WTC11 (cell line): ENCODE data around the gene CEP152. TPM values are rescaled to one million over a fixed set of nuclear protein-coding genes. Genes with fewer than 3 reads are reported as not detected.

Source experiments
- ATAC-seq: fragments of 200-7000 bp; cut with Tn5 transposase; 2 replicates; pipeline ENCODE4 v1.10.0; 2021; ENCODE audit warnings: mild to moderate bottlenecking, moderate library complexity
- CTCF ChIA-PET: fragments of 300-600 bp; sonication (Branson Sonifier 250); formaldehyde crosslinking; loops from one replicate; lab custom pipeline; 2021; ENCODE audit warnings: antibody characterized with exemption; lab: Charles Lee
- POLR2A ChIA-PET: fragments of 350-600 bp; sonication (Branson Sonifier 250); formaldehyde crosslinking; loops from one replicate; lab custom pipeline; 2021; ENCODE audit warnings: antibody characterized with exemption; lab: Charles Lee
- DNase-seq: peaks from one replicate; pipeline ENCODE4 v3.0.0; 2021; ENCODE audit warnings: low spot score
- H3K27ac Mint-ChIP-seq: 2 replicates; pipeline ENCODE4 v1.8.0; 2021; ENCODE audit warnings: mixed read lengths
- H3K27me3 Mint-ChIP-seq: 2 replicates; pipeline ENCODE4 v1.8.0; 2021; ENCODE audit warnings: low read depth, mild to moderate bottlenecking, moderate library complexity, mixed read lengths
- H3K36me3 Mint-ChIP-seq: 2 replicates; pipeline ENCODE4 v1.8.0; 2021; ENCODE audit warnings: mixed read lengths
- H3K4me1 Mint-ChIP-seq: 2 replicates; pipeline ENCODE4 v1.8.0; 2022; ENCODE audit warnings: mixed read lengths
- H3K4me3 Mint-ChIP-seq: 2 replicates; pipeline ENCODE4 v1.8.0; 2021; ENCODE audit warnings: mild to moderate bottlenecking, moderate library complexity, mixed read lengths
- H3K9me3 Mint-ChIP-seq: 2 replicates; pipeline ENCODE4 v1.8.0; 2021; ENCODE audit warnings: mixed read lengths
- CBFB ChIP-seq: sonication (generic); formaldehyde crosslinking; IDR thresholded peaks from 2 replicates; pipeline ENCODE4 v1.8.1; 2022; ENCODE audit warnings: mild to moderate bottlenecking, low read depth, missing genetic modification reagents
- CDX4 ChIP-seq: fragments of 250-450 bp; sonication (Bioruptor Pico); IDR thresholded peaks from 2 replicates; pipeline ENCODE4 v1.9.0; 2021; ENCODE audit warnings: moderate library complexity, mild to moderate bottlenecking, inconsistent platforms, borderline replicate concordance
- CREM ChIP-seq: sonication (generic); formaldehyde crosslinking; IDR thresholded peaks from 2 replicates; pipeline ENCODE4 v1.8.1; 2022; ENCODE audit warnings: mild to moderate bottlenecking, missing genetic modification reagents, moderate library complexity
- E2F5 ChIP-seq: sonication (generic); formaldehyde crosslinking; IDR thresholded peaks from 2 replicates; pipeline ENCODE4 v1.8.1; 2022; ENCODE audit warnings: mild to moderate bottlenecking, moderate library complexity, missing genetic modification reagents
- MXD4 ChIP-seq: fragments of 250-450 bp; sonication (Bioruptor Pico); IDR thresholded peaks from 2 replicates; pipeline ENCODE4 v1.8.0; 2021; ENCODE audit warnings: mild to moderate bottlenecking, moderate library complexity, borderline replicate concordance
- MYBL2 ChIP-seq: sonication (generic); formaldehyde crosslinking; IDR thresholded peaks from 2 replicates; pipeline ENCODE4 v1.8.1; 2023; ENCODE audit warnings: mild to moderate bottlenecking, moderate library complexity, missing genetic modification reagents
- NR2C2 ChIP-seq: sonication (generic); formaldehyde crosslinking; IDR thresholded peaks from 2 replicates; pipeline ENCODE4 v1.8.0; 2022; ENCODE audit warnings: mild to moderate bottlenecking, missing genetic modification reagents
- SMAD4 ChIP-seq: sonication (generic); formaldehyde crosslinking; IDR thresholded peaks from 2 replicates; pipeline ENCODE4 v1.8.0; 2022; ENCODE audit warnings: mild to moderate bottlenecking, missing genetic modification reagents
- STAT6 ChIP-seq: sonication (generic); formaldehyde crosslinking; conservative IDR thresholded peaks from 2 replicates; pipeline ENCODE4 v1.8.1; 2023; ENCODE audit warnings: mild to moderate bottlenecking, low read depth, missing genetic modification reagents, moderate library complexity
- USF1 ChIP-seq: sonication (generic); formaldehyde crosslinking; IDR thresholded peaks from 2 replicates; pipeline ENCODE4 v1.8.0; 2022; ENCODE audit warnings: mild to moderate bottlenecking, missing genetic modification reagents
- ZNF219 ChIP-seq: sonication (generic); formaldehyde crosslinking; IDR thresholded peaks from 2 replicates; pipeline ENCODE4 v1.8.0; 2023; ENCODE audit warnings: missing genetic modification reagents, mild to moderate bottlenecking, borderline replicate concordance
- ZNF281 ChIP-seq: sonication (generic); formaldehyde crosslinking; IDR thresholded peaks from 2 replicates; pipeline ENCODE4 v1.8.0; 2023; ENCODE audit warnings: mild to moderate bottlenecking, missing genetic modification reagents
- ZNF423 ChIP-seq: fragments of 250-450 bp; sonication (Bioruptor Pico); IDR thresholded peaks from 2 replicates; pipeline ENCODE4 v2.1.2; 2022; ENCODE audit warnings: mild to moderate bottlenecking, moderate library complexity
- total RNA-seq: library from RNA; stranded (reverse); gene quantifications from 3 replicates; pipeline ENCODE4 v1.2.3, GENCODE V29; 2021
- TF ChIP-seq, protein P1 (sequence below): sonication (generic); formaldehyde crosslinking; IDR thresholded peaks from 2 replicates; pipeline ENCODE4 v1.8.1; 2023; ENCODE audit warnings: mild to moderate bottlenecking, missing genetic modification reagents, moderate library complexity
- TF ChIP-seq, protein P2 (sequence below): sonication (generic); formaldehyde crosslinking; IDR thresholded peaks from 2 replicates; pipeline ENCODE4 v1.8.0; 2022; ENCODE audit warnings: mild to moderate bottlenecking, missing genetic modification reagents

CEP152 gene
- total RNA-seq, 1 experiment from 2014 or later = 16.7 TPM

DNA sequence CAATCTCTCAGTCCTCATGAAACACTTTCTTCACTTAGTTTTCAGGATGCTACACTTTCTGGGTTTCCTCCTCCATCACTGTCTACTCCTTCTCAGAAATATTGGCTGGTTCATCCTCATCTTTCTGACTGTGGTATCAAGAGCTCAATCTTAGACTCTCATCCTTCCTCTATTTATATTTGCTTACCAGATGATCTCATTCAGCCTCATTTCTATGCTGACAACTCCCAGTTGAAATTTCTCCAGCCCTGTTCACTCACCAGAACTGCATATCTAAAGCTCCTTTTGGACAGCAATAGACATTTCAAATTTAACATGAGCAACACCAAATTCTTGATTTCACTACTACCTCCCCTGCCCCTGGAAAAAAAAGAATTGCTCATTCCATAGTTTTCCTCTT, 117.4 kb downstream of the CEP152 start (continued):
- TF ChIP-seq, protein P1, sequence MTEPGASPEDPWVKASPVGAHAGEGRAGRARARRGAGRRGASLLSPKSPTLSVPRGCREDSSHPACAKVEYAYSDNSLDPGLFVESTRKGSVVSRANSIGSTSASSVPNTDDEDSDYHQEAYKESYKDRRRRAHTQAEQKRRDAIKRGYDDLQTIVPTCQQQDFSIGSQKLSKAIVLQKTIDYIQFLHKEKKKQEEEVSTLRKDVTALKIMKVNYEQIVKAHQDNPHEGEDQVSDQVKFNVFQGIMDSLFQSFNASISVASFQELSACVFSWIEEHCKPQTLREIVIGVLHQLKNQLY (CRISPR knock-in tag) = no peak

- Mint-ChIP-seq H3K27me3 (no peaks in the 10 kb centered on the region), H3K9me3 (peaks cover 17% of the 10 kb centered on the region), H3K4me1 (no peaks in the 10 kb centered on the region), H3K27ac (no peak overlapping the region), H3K36me3 (no peaks in the 10 kb centered on the region; the same call in 1 of the 2 replicates)
- no peak for DNase-seq
- ATAC-seq = no peak
- POLR2A ChIA-PET = no interaction called here
- TF ChIP-seq ZNF423 (CRISPR knock-in tag) (no peak), MXD4 (no peak), CDX4 (no peak), CREM (CRISPR knock-in tag) (no peak), MYBL2 (no peak), ZNF281 (no peak), SMAD4 (CRISPR knock-in tag) (no peak), NR2C2 (CRISPR knock-in tag) (no peak), STAT6 (no peak), USF1 (CRISPR knock-in tag) (no peak), ZNF219 (CRISPR knock-in tag) (no peak), E2F5 (no peak), CBFB (no peak)
- TF ChIP-seq, protein P2, sequence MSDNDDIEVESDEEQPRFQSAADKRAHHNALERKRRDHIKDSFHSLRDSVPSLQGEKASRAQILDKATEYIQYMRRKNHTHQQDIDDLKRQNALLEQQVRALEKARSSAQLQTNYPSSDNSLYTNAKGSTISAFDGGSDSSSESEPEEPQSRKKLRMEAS (CRISPR knock-in tag) = no peak
- TF ChIP-seq, all 79 proteins: peak for 0
- H3K4me3 Mint-ChIP-seq = no peak overlapping the region
- CTCF ChIA-PET = no interaction called here
These were observed 122.4 kb downstream of the CEP152 start for GRCh38 chr15:48688493-48688892.

Other genes with a start within 250 kb of the CEP152 start
- gene FBN1, start 165.4 kb downstream of the CEP152 start, total RNA-seq = 3.3 to 5.2 TPM (median 3.7 TPM) in 3 replicates
- gene EID1, start 67.1 kb upstream of the CEP152 start, total RNA-seq = 89.5 to 104 TPM (median 102 TPM) in 3 replicates
- gene SHC4, start 152.8 kb upstream of the CEP152 start, total RNA-seq = 0.44 to 0.63 TPM (median 0.46 TPM) in 3 replicates
- gene SECISBP2L, start 235.4 kb upstream of the CEP152 start, total RNA-seq = 28.4 to 30.5 TPM (median 30.4 TPM) in 3 replicates